Lower lobe of right lung (tissue), 2 donors: ENCODE measurements around the gene NAA11. TPM values are rescaled to one million over a fixed set of nuclear protein-coding genes. Genes with fewer than 3 reads are reported as not detected.

Experiments used
- ATAC-seq, 2 donors: fragments of 200-7000 bp; cut with Tn5 transposase; one replicate each; pipeline ENCODE4 v1.9.1; 2020 to 2022; ENCODE audit warnings: mild to moderate bottlenecking in 2 of 2, moderate library complexity in 2 of 2
- DNase-seq: peaks from one replicate; pipeline ENCODE4 v3.0.0-alpha.2; 2020
- H3K27ac ChIP-seq: fragments of 200-600 bp; one replicate; pipeline ENCODE4 v1.8.0; 2022
- H3K27me3 ChIP-seq: fragments of 200-600 bp; one replicate; pipeline ENCODE4 v1.8.0; 2022; ENCODE audit warnings: low read depth
- H3K36me3 ChIP-seq: fragments of 200-600 bp; one replicate; pipeline ENCODE4 v1.8.0; 2022; ENCODE audit warnings: mild to moderate bottlenecking
- H3K4me1 ChIP-seq: fragments of 200-600 bp; one replicate; pipeline ENCODE4 v1.8.0; 2022
- H3K4me3 ChIP-seq: fragments of 200-600 bp; one replicate; pipeline ENCODE4 v1.8.0; 2022; ENCODE audit warnings: mild to moderate bottlenecking
- H3K9me3 ChIP-seq: fragments of 200-600 bp; one replicate; pipeline ENCODE4 v1.8.0; 2022
- CTCF ChIP-seq: fragments of 200-600 bp; IDR thresholded peaks from one replicate; pipeline ENCODE4 v1.8.0; 2022; ENCODE audit warnings: antibody characterized with exemption, mild to moderate bottlenecking
- intact Hi-C: fragments of 100-400 bp; cut with DNase I; formaldehyde crosslinking; loops from one replicate; pipeline ENCODE4 v1.11.0; 2022
- total RNA-seq: library from RNA; stranded (reverse); fragmentation: NEBNext Ultra II Directional; extraction: Animal tissue kit (Norgen Biotek cat#: 25700); gene quantifications from one replicate; pipeline ENCODE4 v1.2.1, GENCODE V29; 2021
- donor health status: DM: no; HTN: yes; CAD: no; lungs with severe emphysema.

Gene NAA11
- total RNA-seq, 1 donor from 2014 or later, result not detected

GRCh38 chr4:79331126-79331876 lies 5.4 kb upstream of the NAA11 start:
- TF ChIP-seq CTCF, result no peak
- ATAC-seq, result no peak

GRCh38 chr4:79330720-79331119 lies 4.9 kb upstream of the NAA11 start:
- no peaks in the 10 kb centered on the region for H3K4me1 ChIP-seq
- TF ChIP-seq CTCF, result no peak
- H3K27ac ChIP-seq, result no peak overlapping the region
- no peak for ATAC-seq
- DNase-seq, result no peak
- no peaks in the 10 kb centered on the region for H3K36me3 ChIP-seq
- intact Hi-C loops, result no loop called here
- no peaks in the 10 kb centered on the region for H3K27me3 ChIP-seq
- no peak overlapping the region for H3K4me3 ChIP-seq
- H3K9me3 ChIP-seq, result no peaks in the 10 kb centered on the region

More at GRCh38 chr4:79331126-79331876, 5.4 kb upstream of the NAA11 start:
- H3K4me1 ChIP-seq, result no peaks in the 10 kb centered on the region
- intact Hi-C loops, result no loop called here
- H3K9me3 ChIP-seq, result no peaks in the 10 kb centered on the region
- H3K4me3 ChIP-seq, result no peak overlapping the region
- H3K27ac ChIP-seq, result no peak overlapping the region
- no peak for DNase-seq
- no peaks in the 10 kb centered on the region for H3K36me3 ChIP-seq
- H3K27me3 ChIP-seq, result no peaks in the 10 kb centered on the region

GRCh38 chr4:79325436-79325835 lies 425 bp downstream of the NAA11 start:
- H3K27me3 ChIP-seq, result no peaks in the 10 kb centered on the region
- no peak for TF ChIP-seq CTCF
- H3K4me3 ChIP-seq, result no peak overlapping the region
- H3K27ac ChIP-seq, result no peak overlapping the region
- no peaks in the 10 kb centered on the region for H3K36me3 ChIP-seq
- no peaks in the 10 kb centered on the region for H3K9me3 ChIP-seq
- DNase-seq (no peak), ATAC-seq (no peak)
- intact Hi-C loops, result no loop called here
- no peaks in the 10 kb centered on the region for H3K4me1 ChIP-seq

- ATAC-seq (no peak), DNase-seq (no peak)
- no peaks in the 10 kb centered on the region for H3K36me3 ChIP-seq
- H3K4me3 ChIP-seq, result no peak overlapping the region
- H3K27me3 ChIP-seq, result no peaks in the 10 kb centered on the region
- intact Hi-C loops, result no loop called here
- no peaks in the 10 kb centered on the region for H3K4me1 ChIP-seq
- TF ChIP-seq CTCF, result no peak
- no peaks in the 10 kb centered on the region for H3K9me3 ChIP-seq
- no peak overlapping the region for H3K27ac ChIP-seq
These were observed 5.9 kb downstream of the NAA11 start for GRCh38 chr4:79319975-79320374.

GRCh38 chr4:79317711-79318110 lies 8.2 kb downstream of the NAA11 start:
- intact Hi-C loops, result no loop called here
- Histone ChIP-seq H3K4me3 (no peak overlapping the region), H3K9me3 (no peaks in the 10 kb centered on the region), H3K27ac (no peak overlapping the region), H3K4me1 (no peaks in the 10 kb centered on the region), H3K36me3 (no peaks in the 10 kb centered on the region), H3K27me3 (no peaks in the 10 kb centered on the region)
- ATAC-seq (no peak), DNase-seq (no peak)
- TF ChIP-seq CTCF, result no peak
